GM18505 (cell line): ENCODE results near the gene ALPG.
"Not testable (repeated sequence)": the region's sequence is repeated elsewhere in the genome, so short reads cannot be mapped to it uniquely, and the experiment has no call there.

Experiments
- ATAC-seq: cut with Tn5 transposase; IDR thresholded peaks from one replicate; pipeline ENCODE4 v1.9.1; 2021; ENCODE audit not compliant: unreplicated experiment
- POLR2A ChIP-seq: IDR thresholded peaks from 4 replicates; pipeline ENCODE4 v1.6.1; 2011; ENCODE audit warnings: borderline replicate concordance; ENCODE audit not compliant: insufficient read depth, insufficient read length; ENCODE audit errors: extremely low read depth

ALPG gene

DNA sequence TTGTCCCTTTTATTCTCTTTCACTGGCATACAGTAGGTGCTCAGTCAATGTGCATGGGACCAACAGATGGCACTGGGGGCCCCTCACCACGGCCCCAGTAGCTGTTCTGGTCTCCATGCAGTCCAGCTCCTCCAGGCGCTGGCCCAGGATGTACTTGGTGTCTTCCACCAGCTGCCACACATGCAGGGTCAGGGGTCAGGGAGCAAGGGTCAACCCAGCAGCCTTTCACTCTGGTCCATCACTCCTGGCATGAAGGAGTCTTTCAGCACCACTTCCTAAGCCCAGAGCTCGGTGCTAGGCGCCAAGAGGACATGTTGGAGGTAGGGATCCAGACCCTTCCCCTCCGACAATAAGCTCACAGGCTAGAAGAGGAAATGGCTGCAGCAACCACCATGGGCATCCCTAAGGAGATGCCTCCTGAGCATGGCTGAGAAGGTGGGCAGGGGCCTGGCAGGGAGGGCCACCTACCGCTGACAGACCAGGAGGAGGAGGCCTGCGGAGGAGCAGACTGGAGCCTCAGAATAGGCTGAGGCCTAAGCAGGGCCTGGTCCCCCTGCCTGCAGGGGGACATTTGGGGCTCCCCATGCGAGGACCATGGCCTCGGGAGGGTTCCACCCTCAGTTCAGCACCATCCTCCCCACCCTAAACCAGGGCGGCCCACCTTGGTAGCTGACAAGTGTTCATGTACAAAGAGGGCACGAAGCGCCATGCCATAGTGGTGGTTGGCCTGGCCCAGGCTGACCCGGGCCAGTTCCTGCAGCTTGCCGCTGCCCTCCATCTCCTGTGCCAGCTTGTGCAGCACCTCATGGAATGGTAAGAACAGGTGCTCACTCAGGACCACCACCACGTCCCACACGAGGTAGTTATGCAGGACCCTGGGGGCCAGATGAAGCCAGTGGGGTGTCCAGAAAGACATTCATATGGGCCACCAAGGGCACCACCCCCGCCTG is 10.2 kb downstream of the ALPG start:
- no peak for TF ChIP-seq POLR2A
- ATAC-seq: no peak

- ATAC-seq: no peak
- no peak for TF ChIP-seq POLR2A
Observed at GRCh38 chr2:232417489-232417888, 10.8 kb downstream of the ALPG start.

GRCh38 chr2:232418056-232418455 is 11.4 kb downstream of the ALPG start:
- no peak for TF ChIP-seq POLR2A

GRCh38 chr2:232418466-232419244 is 12.0 kb downstream of the ALPG start:
- no peak for TF ChIP-seq POLR2A
- ATAC-seq: no peak

More at GRCh38 chr2:232418056-232418455, 11.4 kb downstream of the ALPG start:
- ATAC-seq: no peak

GRCh38 chr2:232419245-232420072 is 12.8 kb downstream of the ALPG start:
- ATAC-seq: no peak
- no peak for TF ChIP-seq POLR2A

DNA sequence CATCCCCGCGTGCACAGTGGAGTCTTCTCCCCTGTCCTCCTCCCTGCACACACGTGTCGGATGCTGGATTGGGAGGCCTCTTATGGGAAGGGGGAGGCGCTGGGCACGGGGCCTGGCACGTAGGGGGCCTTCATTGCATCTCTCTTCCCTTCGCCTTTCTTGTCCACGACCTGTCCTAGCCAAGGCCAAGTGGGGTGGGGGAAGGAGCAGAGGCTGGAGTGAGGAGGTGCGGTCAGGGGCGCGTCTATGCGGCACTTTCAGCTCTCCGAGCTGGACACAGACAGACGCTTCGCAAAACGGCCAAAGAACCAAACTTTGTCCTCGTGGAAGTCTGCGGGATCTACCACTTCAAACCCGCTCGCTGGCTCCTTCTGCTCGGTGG is 13.4 kb downstream of the ALPG start:
- ATAC-seq: no peak
- TF ChIP-seq POLR2A: no peak

DNA sequence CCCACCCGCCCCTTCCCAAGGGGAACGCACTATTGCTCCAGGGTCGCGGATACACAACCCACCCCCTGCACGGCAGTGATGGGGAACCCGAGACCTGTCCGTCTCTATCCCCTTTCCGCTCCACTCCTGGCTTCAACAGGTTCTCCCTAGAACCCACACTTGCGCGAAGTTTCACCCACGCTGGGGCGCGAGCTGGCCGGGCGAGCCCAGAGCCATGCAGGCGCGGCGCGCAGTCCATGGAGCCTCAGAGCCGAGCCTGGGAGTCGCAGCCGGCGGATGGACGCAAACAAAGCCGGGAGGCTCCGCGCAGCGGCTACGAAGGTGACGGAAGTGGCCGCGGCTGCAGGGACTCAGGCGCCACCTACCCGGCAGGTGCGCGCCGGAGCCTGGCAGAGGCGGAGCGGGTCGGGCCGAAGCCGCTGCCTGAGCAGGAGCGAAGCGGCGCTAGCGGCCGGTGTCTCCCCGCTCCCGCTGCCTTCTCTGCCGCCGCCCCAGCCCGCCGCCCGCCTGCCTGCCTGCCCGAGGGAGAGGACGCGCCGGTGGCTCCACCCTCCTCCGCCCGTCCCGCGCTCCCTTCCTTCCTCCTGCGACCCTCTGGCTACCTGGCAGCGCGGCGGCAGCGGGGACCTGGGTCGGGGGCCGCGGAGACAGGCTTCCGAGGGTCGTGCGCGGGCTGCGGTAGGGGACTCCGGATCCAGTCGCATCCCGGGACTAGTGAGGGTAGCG is 14.0 kb downstream of the ALPG start:
- no peak for TF ChIP-seq POLR2A
- ATAC-seq: no peak

- no peak for TF ChIP-seq POLR2A
- ATAC-seq: no peak
Observed at GRCh38 chr2:232421189-232421785, 14.6 kb downstream of the ALPG start.

DNA sequence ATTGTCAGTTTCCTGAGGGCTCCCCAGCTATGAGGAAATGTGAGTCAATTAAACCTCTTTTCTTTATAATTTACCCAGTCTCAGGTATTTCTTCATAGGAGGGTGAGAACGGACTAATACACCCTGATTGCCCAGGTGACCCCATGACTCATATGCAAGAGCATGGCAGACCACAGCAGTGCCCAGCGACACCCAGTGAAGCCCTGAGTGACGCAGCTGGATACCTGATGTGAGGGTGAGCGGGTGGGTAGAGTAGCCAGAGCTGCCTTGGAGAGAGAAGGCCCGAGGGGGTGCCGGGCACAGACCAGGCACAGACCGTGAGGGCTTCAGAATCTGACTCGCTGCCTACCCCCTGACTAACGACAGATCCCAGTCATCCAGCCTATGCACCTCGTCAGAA is 15.4 kb downstream of the ALPG start:
- TF ChIP-seq POLR2A: no peak
- no peak for ATAC-seq

GRCh38 chr2:232422996-232423395 is 16.4 kb downstream of the ALPG start:
- ATAC-seq: not testable (repeated sequence)

DNA sequence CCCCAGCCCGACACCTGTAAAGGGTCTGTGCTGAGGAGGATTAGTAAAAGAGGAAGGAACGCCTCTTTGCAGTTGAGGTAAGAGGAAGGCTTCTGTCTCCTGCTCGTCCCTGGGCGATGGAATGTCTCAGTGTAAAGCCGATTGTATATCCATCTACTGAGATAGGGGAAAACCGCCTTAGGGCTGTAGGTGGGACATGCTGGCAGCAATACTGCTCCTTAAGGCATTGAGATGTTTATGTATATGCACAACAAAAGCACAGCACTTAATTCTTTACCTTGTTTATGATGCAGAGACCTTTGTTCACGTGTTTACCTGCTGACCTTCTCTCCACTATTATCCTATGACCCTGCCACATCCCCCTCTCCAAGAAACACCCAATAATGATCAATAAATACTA is 16.8 kb downstream of the ALPG start:
- ATAC-seq: not testable (repeated sequence)
